ENCODE measurements around the gene RLF.

Gene RLF

GRCh38 chr1:40267767-40268187 is 106.6 kb downstream of the RLF start:
- no peak overlapping the region for H3K4me3 ChIP-seq (ENCODE audit: low read depth, low read length)

GRCh38 chr1:40268211-40268610 is 107.0 kb downstream of the RLF start:
- H3K4me3 ChIP-seq (ENCODE audit: low read depth, low read length) = no peak overlapping the region

GRCh38 chr1:40270152-40270834 is 109.1 kb downstream of the RLF start:
- no peak overlapping the region for H3K4me3 ChIP-seq (ENCODE audit: low read depth, low read length)

- H3K4me3 ChIP-seq (ENCODE audit: low read depth, low read length) = no peak overlapping the region
Observed at GRCh38 chr1:40272653-40273213, 111.5 kb downstream of the RLF start.

- H3K4me3 ChIP-seq (ENCODE audit: low read depth, low read length) = no peak overlapping the region
Observed at GRCh38 chr1:40273547-40274166, 112.5 kb downstream of the RLF start.

GRCh38 chr1:40274331-40274730 is 113.1 kb downstream of the RLF start:
- H3K4me3 ChIP-seq (ENCODE audit: low read depth, low read length) = no peak overlapping the region

- no peak overlapping the region for H3K4me3 ChIP-seq (ENCODE audit: low read depth, low read length)
Observed at GRCh38 chr1:40276122-40276521, 114.9 kb downstream of the RLF start.

- H3K4me3 ChIP-seq (ENCODE audit: low read depth, low read length) = no peak overlapping the region
Observed at GRCh38 chr1:40281853-40282252, 120.7 kb downstream of the RLF start.

Data from iPS-11a (cell line).